ENCODE measurements around the gene RECK.

DNA sequence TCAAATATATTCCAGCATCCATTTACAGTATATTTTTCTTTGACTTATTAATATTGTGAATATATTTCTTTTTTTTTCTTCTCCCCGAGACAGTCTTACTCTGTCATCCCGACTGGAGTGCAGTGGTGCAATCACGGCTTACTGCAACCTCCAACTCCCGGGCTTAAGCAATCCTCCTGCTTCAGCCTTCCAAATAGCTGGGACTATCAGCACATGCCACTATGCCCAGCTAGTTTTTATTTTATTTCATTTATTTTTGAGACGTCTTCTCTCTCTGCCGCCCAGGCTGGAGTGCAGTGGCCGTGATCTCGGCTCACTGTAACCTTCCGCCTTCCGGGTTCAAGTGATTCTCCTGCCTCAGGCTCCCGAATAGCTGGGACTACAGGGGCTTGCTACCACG, 92.4 kb downstream of the RECK start:
- TF ChIP-seq EZH2phosphoT487 (IDR thresholded peaks at IDR 0.05; ENCODE audit: insufficient read depth, low read depth) = no peak
- TF ChIP-seq EZH2 (IDR thresholded peaks at IDR 0.05; ENCODE audit: insufficient read depth, poor library complexity, severe bottlenecking) = no peak
